HG03457 (cell line): ENCODE results near the gene RBMS1.
"Not testable (repeated sequence)": the region's sequence is repeated elsewhere in the genome, so short reads cannot be mapped to it uniquely, and the experiment has no call there.

Source experiments
- ATAC-seq: cut with Tn5 transposase; IDR thresholded peaks from one replicate; pipeline ENCODE4 v1.9.1; 2021; ENCODE audit warnings: moderate number of reproducible peaks; ENCODE audit not compliant: unreplicated experiment

The RBMS1 gene

GRCh38 chr2:160387558-160388262 lies 105.9 kb downstream of the RBMS1 start:
- ATAC-seq, result no peak

- no peak for ATAC-seq
These were observed 108.8 kb downstream of the RBMS1 start for GRCh38 chr2:160384791-160385190.

- ATAC-seq, result no peak
These were observed 112.1 kb downstream of the RBMS1 start for GRCh38 chr2:160381425-160381951.

GRCh38 chr2:160380611-160381010 lies 113.0 kb downstream of the RBMS1 start:
- no peak for ATAC-seq

- no peak for ATAC-seq
These were observed 113.5 kb downstream of the RBMS1 start for GRCh38 chr2:160380000-160380570.

- no peak for ATAC-seq
These were observed 114.2 kb downstream of the RBMS1 start for GRCh38 chr2:160379399-160379798.

GRCh38 chr2:160377204-160377995 lies 116.2 kb downstream of the RBMS1 start:
- no peak for ATAC-seq

- no peak for ATAC-seq
These were observed 117.0 kb downstream of the RBMS1 start for GRCh38 chr2:160376576-160376975.

- no peak for ATAC-seq
These were observed 117.7 kb downstream of the RBMS1 start for GRCh38 chr2:160375802-160376469.

- no peak for ATAC-seq
These were observed 118.6 kb downstream of the RBMS1 start for GRCh38 chr2:160375037-160375436.

- no peak for ATAC-seq
These were observed 119.9 kb downstream of the RBMS1 start for GRCh38 chr2:160373666-160374065.

GRCh38 chr2:160373263-160373662 lies 120.3 kb downstream of the RBMS1 start:
- ATAC-seq, result no peak

GRCh38 chr2:160372585-160372984 lies 121.0 kb downstream of the RBMS1 start:
- ATAC-seq, result no peak

GRCh38 chr2:160372010-160372356 lies 121.6 kb downstream of the RBMS1 start:
- ATAC-seq, result no peak

- no peak for ATAC-seq
These were observed 122.2 kb downstream of the RBMS1 start for GRCh38 chr2:160371251-160372009.

- ATAC-seq, result no peak
These were observed 124.3 kb downstream of the RBMS1 start for GRCh38 chr2:160368988-160369930.

- no peak for ATAC-seq
These were observed 125.7 kb downstream of the RBMS1 start for GRCh38 chr2:160367887-160368286.

- ATAC-seq, result not testable (repeated sequence)
These were observed 126.5 kb downstream of the RBMS1 start for GRCh38 chr2:160367139-160367538.

- ATAC-seq, result no peak
These were observed 127.1 kb downstream of the RBMS1 start for GRCh38 chr2:160366474-160366873.
